Colon (tissue), 2 donors: ENCODE results near the gene PDCD11.

ENCODE experiments used
- FAIRE-seq: peaks from 2 replicates; lab custom pipeline; 2012; peaks lifted over from hg19 to GRCh38; lab: Jason Lieb, UNC
- donor health status: control.
- donor health status: control.

PDCD11 gene

GRCh38 chr10:103450201-103450695, 53.8 kb downstream of the PDCD11 start:
- no peak for FAIRE-seq

- no peak for FAIRE-seq
Observed at GRCh38 chr10:103451091-103451813, 54.8 kb downstream of the PDCD11 start.

- no peak for FAIRE-seq
Observed at GRCh38 chr10:103451831-103452505, 55.5 kb downstream of the PDCD11 start, which contains the start of gene CALHM2. CALHM2 (minus strand) TSS chr10:103452370; CDS start chr10:103449941, 2,429 bp downstream.

- no peak for FAIRE-seq
Observed at GRCh38 chr10:103452506-103453230, 56.2 kb downstream of the PDCD11 start.

GRCh38 chr10:103454026-103454425, 57.6 kb downstream of the PDCD11 start:
- FAIRE-seq = no peak

GRCh38 chr10:103455235-103455634, 58.8 kb downstream of the PDCD11 start:
- FAIRE-seq = no peak

- no peak for FAIRE-seq
Observed at GRCh38 chr10:103456074-103456660, 59.7 kb downstream of the PDCD11 start.

- no peak for FAIRE-seq
Observed at GRCh38 chr10:103457176-103457712, 60.8 kb downstream of the PDCD11 start.

GRCh38 chr10:103457896-103458583, 61.6 kb downstream of the PDCD11 start:
- FAIRE-seq = no peak

GRCh38 chr10:103458720-103459119, 62.3 kb downstream of the PDCD11 start, which contains the start of gene CALHM1:
CALHM1 (minus strand) TSS chr10:103458900; CDS start chr10:103458751, 149 bp downstream.
- FAIRE-seq = no peak

- no peak for FAIRE-seq
Observed at GRCh38 chr10:103459615-103460014, 63.2 kb downstream of the PDCD11 start.

- FAIRE-seq = no peak
Observed at GRCh38 chr10:103463499-103463898, 67.1 kb downstream of the PDCD11 start.

- no peak for FAIRE-seq
Observed at GRCh38 chr10:103465411-103466179, 69.2 kb downstream of the PDCD11 start.

GRCh38 chr10:103466734-103467133, 70.3 kb downstream of the PDCD11 start:
- no peak for FAIRE-seq

- no peak for FAIRE-seq
Observed at GRCh38 chr10:103467406-103467805, 71.0 kb downstream of the PDCD11 start.

GRCh38 chr10:103469201-103469600, 72.8 kb downstream of the PDCD11 start:
- FAIRE-seq = no peak

- no peak for FAIRE-seq
Observed at GRCh38 chr10:103470761-103471653, 74.6 kb downstream of the PDCD11 start.

- no peak for FAIRE-seq
Observed at GRCh38 chr10:103472005-103472404, 75.6 kb downstream of the PDCD11 start.

- no peak for FAIRE-seq
Observed at GRCh38 chr10:103473261-103473671, 76.8 kb downstream of the PDCD11 start.
